Measurements from ENCODE around the gene LMF1.

LMF1 gene

DNA sequence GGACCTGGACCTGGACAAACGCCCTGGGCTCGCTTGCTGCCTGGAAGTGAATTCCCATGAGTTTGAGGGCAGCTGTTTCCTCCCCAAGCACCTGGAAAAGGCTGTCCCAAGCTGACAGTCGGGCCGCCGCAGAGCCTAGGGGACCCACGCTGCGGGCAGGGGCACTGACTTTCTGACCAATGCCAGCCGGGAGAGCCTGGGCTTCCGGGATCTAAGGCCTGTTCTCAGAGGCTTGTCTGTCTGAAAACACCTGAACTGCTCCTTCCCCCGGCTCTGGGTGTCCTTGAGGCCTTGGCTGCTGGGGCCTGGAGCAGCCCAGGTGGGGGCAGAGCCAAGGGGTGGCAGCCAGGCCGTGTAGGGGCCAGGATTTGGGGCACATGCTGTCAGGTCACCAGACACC lies 72.6 kb downstream of the LMF1 start:
- H3K4me3 ChIP-seq (ENCODE audit: low read depth, low read length), result no peak overlapping the region
- no peak for TF ChIP-seq CTCF (IDR thresholded peaks at IDR 0.05; ENCODE audit: control insufficient read depth, extremely low read depth, insufficient read depth)
- DNase-seq (ENCODE audit: low read depth), result no peak

DNA sequence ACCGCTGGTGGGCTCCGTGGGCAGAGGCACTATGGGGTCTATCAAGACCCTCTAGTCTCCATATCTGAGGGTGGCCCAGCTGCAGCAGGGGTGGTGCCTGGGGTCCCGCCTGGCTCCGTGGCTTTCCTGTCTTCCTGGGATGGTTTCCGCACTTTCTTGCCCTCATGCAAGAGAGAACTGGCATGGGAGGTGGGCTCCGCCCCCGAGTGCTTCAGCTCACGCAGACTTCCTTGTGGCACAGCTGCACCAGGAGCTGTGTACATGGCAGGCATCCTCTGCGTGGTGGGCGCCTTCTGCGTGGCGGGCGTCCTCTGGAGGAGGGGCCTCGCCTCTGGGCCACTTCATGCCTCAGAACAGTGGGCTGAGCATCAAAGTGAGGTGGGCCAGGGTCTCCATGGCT lies 73.1 kb downstream of the LMF1 start:
- no peak for TF ChIP-seq CTCF (IDR thresholded peaks at IDR 0.05; ENCODE audit: control insufficient read depth, extremely low read depth, insufficient read depth)

GRCh38 chr16:897200-897543 lies 73.6 kb downstream of the LMF1 start:
- no peak for TF ChIP-seq CTCF (IDR thresholded peaks at IDR 0.05; ENCODE audit: control insufficient read depth, extremely low read depth, insufficient read depth)
- no peak for DNase-seq (ENCODE audit: low read depth)
- H3K4me3 ChIP-seq (ENCODE audit: low read depth, low read length), result no peak overlapping the region

More for the DNA sequence above, 73.1 kb downstream of the LMF1 start:
- DNase-seq (ENCODE audit: low read depth), result no peak
- H3K4me3 ChIP-seq (ENCODE audit: low read depth, low read length), result no peak overlapping the region

DNA sequence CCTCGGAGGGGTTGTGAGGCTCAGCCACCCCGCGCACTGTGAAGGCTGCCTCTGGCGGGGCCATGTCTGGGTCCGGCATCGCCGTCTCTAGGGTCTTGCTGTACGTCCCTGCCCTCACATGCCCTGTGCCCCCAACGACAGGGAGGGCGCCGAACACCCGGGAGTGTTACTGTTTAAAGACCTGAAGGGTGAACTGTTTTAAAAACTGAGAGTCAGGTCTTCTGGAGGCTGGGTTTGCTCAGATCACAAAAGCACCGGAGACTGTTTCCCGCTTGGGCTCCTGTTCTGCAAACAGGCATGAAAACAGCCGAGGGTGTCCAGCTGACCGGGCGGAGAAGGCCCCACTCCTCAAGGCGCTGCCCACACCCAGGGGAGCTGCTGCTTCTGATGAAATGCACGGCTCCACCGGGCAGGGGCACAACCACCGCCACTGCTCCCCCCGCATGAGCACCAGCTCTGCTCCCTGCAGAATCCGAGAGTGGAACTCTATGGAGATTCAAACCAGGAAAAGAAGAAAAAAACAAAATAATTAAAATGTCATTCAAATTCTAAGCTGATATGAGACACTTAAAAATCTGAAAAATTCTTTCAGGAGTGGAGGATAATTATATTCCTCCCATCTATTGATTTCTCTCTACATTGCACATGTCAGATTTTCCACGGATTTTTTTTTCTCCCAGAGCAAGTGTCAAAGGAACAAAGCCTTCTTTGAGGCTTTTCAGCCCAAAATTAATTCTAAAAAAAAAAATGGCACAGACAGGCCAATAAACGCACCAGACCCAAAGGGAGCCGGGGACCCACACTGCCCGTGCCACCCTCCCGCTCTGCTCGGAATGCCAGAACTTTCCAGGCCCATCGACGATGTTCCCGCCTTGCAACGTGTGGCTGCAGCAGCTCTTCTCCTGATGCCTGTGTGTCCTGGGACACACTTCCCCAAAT lies 74.3 kb downstream of the LMF1 start:
- DNase-seq (ENCODE audit: low read depth), result no peak
- TF ChIP-seq CTCF (IDR thresholded peaks at IDR 0.05; ENCODE audit: control insufficient read depth, extremely low read depth, insufficient read depth), result no peak
- no peak overlapping the region for H3K4me3 ChIP-seq (ENCODE audit: low read depth, low read length)

DNA sequence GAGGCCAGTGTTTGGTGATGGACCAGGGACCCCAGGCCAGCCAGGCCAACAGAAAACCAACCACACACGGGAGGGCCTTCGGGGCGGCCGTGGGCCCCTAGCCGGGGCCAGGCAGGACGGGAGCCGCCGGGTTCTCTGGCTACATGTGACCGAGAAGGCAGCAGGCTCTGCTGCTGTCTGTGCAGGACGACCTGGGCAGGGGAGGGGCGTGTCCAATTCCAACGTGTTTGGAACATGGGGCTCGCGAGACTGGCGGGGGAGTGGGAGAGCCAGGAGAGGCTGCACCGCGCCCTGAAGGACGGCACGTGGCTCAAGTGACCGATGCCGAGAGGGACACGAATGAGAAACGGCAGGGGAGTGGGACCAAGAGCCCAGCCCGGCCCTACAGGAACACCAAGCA lies 75.4 kb downstream of the LMF1 start:
- no peak for DNase-seq (ENCODE audit: low read depth)
- no peak overlapping the region for H3K4me3 ChIP-seq (ENCODE audit: low read depth, low read length)
- no peak for TF ChIP-seq CTCF (IDR thresholded peaks at IDR 0.05; ENCODE audit: control insufficient read depth, extremely low read depth, insufficient read depth)

GRCh38 chr16:894841-895240 lies 75.9 kb downstream of the LMF1 start:
- TF ChIP-seq CTCF (IDR thresholded peaks at IDR 0.05; ENCODE audit: control insufficient read depth, extremely low read depth, insufficient read depth), result no peak
- no peak for DNase-seq (ENCODE audit: low read depth)
- no peak overlapping the region for H3K4me3 ChIP-seq (ENCODE audit: low read depth, low read length)

DNA sequence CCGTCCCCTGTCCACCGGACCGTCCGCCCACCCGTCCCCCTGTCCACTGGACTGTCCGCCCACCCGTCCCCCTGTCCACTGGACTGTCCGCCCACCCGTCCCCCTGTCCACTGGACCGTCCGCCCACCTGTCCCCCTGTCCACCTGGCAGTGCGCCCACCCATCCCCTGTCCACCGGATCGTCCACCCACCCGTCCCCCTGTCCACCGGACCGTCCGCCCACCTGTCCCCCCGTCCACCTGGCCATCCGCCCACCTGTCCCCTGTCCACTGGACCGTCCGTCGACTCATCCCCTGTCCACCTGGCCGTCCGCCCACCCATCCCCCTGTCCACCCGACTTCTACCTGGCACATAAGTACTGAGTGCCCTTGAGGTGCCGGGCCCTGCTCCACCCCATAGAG lies 76.6 kb downstream of the LMF1 start:
- no peak overlapping the region for H3K4me3 ChIP-seq (ENCODE audit: low read depth, low read length)
- TF ChIP-seq CTCF (IDR thresholded peaks at IDR 0.05; ENCODE audit: control insufficient read depth, extremely low read depth, insufficient read depth), result no peak
- no peak for DNase-seq (ENCODE audit: low read depth)

Measured in LNCaP clone FGC (cell line).